ENCODE measurements around the gene TSPAN9. TPM values are rescaled to one million over a fixed set of nuclear protein-coding genes. Genes with fewer than 3 reads are reported as not detected.

Gene TSPAN9
- total RNA-seq, 3 donors from 2014 or later (not counting 1 experiment from before 2014, with no cell fraction given) = 0.86 to 1.6 (median 1.1) TPM

GRCh38 chr12:3032161-3032560 is 45.0 kb upstream of the TSPAN9 start:
- Histone ChIP-seq H3K36me3 (ENCODE audit: control insufficient read depth, insufficient read depth, low read length) (no peaks in the 10 kb centered on the region), H3K4me1 (ENCODE audit: control insufficient read depth, insufficient read depth, low read length) (no peaks in the 10 kb centered on the region), H3K27me3 (ENCODE audit: control insufficient read depth, insufficient read depth, low read length) (no peaks in the 10 kb centered on the region), H3K27ac (ENCODE audit: low read length) (no peak overlapping the region), H3K4me3 (ENCODE audit: low read length) (no peak overlapping the region), H3K9me3 (ENCODE audit: control insufficient read depth, insufficient read depth, low read length) (no peaks in the 10 kb centered on the region)
- no peak for ATAC-seq
- Mint-ChIP-seq H3K27ac (no peak overlapping the region), H3K4me3 (no peak overlapping the region), H3K9me3 (no peaks in the 10 kb centered on the region), H3K36me3 (no peaks in the 10 kb centered on the region), H3K4me1 (no peaks in the 10 kb centered on the region), H3K27me3 (ENCODE audit: low read depth in 2 of 2) (no peaks in the 10 kb centered on the region)
- no peak for DNase-seq
- no peak for TF ChIP-seq CTCF (IDR thresholded peaks at IDR 0.05)
- intact Hi-C loops (cut with micrococcal nuclease) = no loop called here
- WGBS (ENCODE audit: insufficient coverage) = 90% methylated on average over 12 of the region's 12 CpGs

- no peaks in the 10 kb centered on the region for H3K4me1 ChIP-seq (ENCODE audit: control insufficient read depth, insufficient read depth, low read length)
- Mint-ChIP-seq H3K27ac (no peak overlapping the region), H3K36me3 (no peaks in the 10 kb centered on the region), H3K4me1 (no peaks in the 10 kb centered on the region), H3K9me3 (no peaks in the 10 kb centered on the region), H3K27me3 (ENCODE audit: low read depth in 2 of 2) (no peaks in the 10 kb centered on the region), H3K4me3 (no peak overlapping the region)
- no peak for ATAC-seq
- intact Hi-C loops (cut with micrococcal nuclease) = no loop called here
- H3K4me3 ChIP-seq (ENCODE audit: low read length) = no peak overlapping the region
- DNase-seq = no peak
- no peaks in the 10 kb centered on the region for H3K36me3 ChIP-seq (ENCODE audit: control insufficient read depth, insufficient read depth, low read length)
- TF ChIP-seq CTCF (IDR thresholded peaks at IDR 0.05) = no peak
- 84% methylated on average over 27 of the region's 27 CpGs for WGBS (ENCODE audit: insufficient coverage)
- no peak overlapping the region for H3K27ac ChIP-seq (ENCODE audit: low read length)
- H3K9me3 ChIP-seq (ENCODE audit: control insufficient read depth, insufficient read depth, low read length) = no peaks in the 10 kb centered on the region
- H3K27me3 ChIP-seq (ENCODE audit: control insufficient read depth, insufficient read depth, low read length) = no peaks in the 10 kb centered on the region
Measured at GRCh38 chr12:3032770-3033538, 44.2 kb upstream of the TSPAN9 start.

GRCh38 chr12:3033539-3033867 is 43.7 kb upstream of the TSPAN9 start:
- Mint-ChIP-seq H3K36me3 (no peaks in the 10 kb centered on the region), H3K27me3 (ENCODE audit: low read depth in 2 of 2) (no peaks in the 10 kb centered on the region), H3K27ac (no peak overlapping the region), H3K4me3 (no peak overlapping the region), H3K4me1 (no peaks in the 10 kb centered on the region), H3K9me3 (no peaks in the 10 kb centered on the region)
- intact Hi-C loops (cut with micrococcal nuclease) = no loop called here
- no peaks in the 10 kb centered on the region for H3K4me1 ChIP-seq (ENCODE audit: control insufficient read depth, insufficient read depth, low read length)
- TF ChIP-seq CTCF (IDR thresholded peaks at IDR 0.05) = no peak
- H3K27me3 ChIP-seq (ENCODE audit: control insufficient read depth, insufficient read depth, low read length) = no peaks in the 10 kb centered on the region
- WGBS (ENCODE audit: insufficient coverage) = 84% methylated on average over 8 of the region's 8 CpGs
- DNase-seq = no peak
- no peak overlapping the region for H3K27ac ChIP-seq (ENCODE audit: low read length)
- no peaks in the 10 kb centered on the region for H3K36me3 ChIP-seq (ENCODE audit: control insufficient read depth, insufficient read depth, low read length)
- no peak overlapping the region for H3K4me3 ChIP-seq (ENCODE audit: low read length)
- no peaks in the 10 kb centered on the region for H3K9me3 ChIP-seq (ENCODE audit: control insufficient read depth, insufficient read depth, low read length)
- no peak for ATAC-seq

All from natural killer cell (primary cell).